HL-60/S4 (cell line): Measurements from ENCODE around the gene KRT86.
"Not testable (repeated sequence)": the region's sequence is repeated elsewhere in the genome, so short reads cannot be mapped to it uniquely, and the experiment has no call there.

Source experiments
- in situ Hi-C: fragments of 300-500 bp; cut with MboI; formaldehyde crosslinking; loops from 2 replicates; pipeline ENCODE4 v1.14.3; 2022; ENCODE audit warnings: low sequenced_read_pairs

KRT86 gene

DNA sequence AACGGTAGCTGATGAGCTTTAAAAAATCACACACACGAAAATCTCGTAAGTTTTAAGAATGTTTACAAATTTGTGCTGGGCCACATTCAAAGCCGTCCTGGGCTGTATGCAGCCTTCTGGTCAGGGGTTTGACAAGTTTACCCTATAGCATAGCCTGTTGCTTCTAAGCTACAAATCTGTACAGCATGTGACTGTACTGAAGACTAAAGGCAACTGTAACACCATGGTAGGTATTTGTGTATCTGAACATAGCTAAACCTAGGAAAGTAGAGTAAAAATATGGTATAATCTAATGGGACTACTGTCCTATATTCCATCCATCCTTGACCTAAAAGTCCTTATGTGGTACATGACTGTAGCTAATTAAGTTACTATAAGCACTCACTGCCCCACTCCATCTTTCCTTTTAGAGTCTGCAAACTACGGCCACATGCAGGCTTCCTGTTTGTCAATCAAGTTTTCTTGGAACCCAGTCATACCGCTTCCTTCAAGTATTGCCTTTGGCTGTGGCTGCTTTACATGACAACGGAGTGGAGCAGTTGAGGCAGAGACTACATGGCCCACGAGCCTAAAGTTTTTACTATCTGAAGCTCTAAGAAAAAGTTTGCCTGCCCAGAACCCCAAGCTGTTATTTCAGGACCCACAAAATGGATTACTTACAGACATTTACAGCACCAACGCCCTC, 22.9 kb upstream of the KRT86 start:
- in situ Hi-C loops, result no loop called here

DNA sequence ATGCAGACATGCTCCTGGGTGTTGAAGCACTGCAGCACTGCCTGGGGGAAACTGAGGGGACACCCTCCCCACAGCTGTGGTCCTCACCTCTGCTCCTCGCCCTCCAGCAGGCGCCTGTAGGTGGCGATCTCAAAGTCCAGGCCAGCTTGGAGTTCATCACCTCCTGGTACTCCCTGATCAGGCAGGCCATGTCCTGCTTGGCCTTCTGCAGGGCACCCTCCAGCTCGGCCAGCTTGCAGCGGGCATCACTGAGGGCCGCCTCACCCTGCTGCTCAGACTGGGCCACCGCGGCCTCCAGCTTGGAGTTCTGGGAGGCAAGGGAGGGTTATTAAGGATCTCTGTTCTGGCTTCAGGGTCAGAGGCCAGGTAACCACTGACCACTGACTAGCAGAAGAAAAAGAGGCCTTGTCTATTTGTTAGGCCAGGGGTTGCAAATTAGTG, 22.2 kb upstream of the KRT86 start:
- in situ Hi-C loops, result not testable (repeated sequence)

DNA sequence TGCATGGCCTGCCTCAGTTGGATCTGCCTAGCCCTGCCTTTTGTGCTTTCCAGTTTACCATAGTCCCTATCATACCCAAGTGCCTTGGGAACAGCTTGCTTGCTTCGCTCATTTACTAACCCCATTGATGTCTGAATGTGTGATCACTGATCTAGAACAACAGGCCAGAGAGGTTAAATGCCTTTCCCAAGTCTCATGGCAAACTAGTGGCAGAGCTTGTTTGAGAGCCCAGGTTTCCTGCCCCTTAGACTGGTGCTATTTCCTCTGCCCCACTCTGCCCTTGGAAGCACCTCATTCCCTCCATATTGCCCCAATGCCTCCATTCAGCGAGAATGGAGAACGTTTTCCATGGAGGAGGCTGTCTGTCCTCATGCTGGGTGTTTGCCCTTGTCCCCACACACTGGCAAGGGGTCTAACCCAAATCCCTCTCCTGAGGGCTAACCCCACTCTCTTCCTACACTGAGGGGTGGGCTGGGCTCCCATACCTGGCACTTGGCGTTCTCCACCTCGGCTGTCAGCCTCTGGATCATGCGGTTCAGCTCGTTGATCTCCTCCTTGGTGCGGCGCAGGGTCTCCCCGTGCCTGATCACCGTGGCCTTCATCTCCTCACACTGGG, 21.6 kb upstream of the KRT86 start:
- in situ Hi-C loops, result no loop called here

DNA sequence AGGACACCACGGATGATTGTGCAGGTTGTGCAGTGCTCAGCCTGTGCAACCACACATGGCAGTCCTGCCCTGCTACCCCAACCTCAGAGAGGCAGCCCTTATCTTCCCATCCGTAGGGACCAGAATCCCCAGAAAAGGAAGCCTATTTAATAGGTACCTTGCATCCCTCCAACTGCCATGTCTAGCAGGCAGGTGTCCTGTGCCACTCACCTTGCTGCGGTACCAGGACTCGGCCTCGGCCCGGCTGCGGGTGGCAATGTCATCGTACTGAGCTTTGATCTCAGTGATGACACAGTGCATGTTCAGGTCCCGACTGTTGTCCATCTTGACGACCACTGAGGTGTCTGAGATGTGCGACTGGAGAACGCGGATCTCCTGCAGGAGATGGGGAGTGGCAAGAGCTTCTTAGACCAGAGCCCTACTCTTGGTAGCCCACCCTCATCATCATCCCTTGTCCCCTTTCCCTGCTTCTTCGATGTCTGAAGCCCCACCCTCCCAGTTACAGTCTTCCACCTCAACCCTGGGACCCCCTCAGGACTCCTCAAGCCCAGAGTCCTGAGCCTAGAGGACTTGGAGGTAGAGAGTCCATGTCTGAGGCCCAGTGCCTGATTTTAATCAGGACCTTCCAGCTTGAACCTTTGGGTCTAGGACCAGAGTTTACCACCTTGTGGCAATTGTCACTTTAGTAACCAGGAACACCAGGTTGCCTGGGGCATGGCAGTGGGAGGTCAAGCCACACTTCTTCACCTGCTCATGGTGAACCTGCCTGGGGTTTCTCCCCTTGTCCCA, 20.9 kb upstream of the KRT86 start:
- in situ Hi-C loops, result no loop called here

DNA sequence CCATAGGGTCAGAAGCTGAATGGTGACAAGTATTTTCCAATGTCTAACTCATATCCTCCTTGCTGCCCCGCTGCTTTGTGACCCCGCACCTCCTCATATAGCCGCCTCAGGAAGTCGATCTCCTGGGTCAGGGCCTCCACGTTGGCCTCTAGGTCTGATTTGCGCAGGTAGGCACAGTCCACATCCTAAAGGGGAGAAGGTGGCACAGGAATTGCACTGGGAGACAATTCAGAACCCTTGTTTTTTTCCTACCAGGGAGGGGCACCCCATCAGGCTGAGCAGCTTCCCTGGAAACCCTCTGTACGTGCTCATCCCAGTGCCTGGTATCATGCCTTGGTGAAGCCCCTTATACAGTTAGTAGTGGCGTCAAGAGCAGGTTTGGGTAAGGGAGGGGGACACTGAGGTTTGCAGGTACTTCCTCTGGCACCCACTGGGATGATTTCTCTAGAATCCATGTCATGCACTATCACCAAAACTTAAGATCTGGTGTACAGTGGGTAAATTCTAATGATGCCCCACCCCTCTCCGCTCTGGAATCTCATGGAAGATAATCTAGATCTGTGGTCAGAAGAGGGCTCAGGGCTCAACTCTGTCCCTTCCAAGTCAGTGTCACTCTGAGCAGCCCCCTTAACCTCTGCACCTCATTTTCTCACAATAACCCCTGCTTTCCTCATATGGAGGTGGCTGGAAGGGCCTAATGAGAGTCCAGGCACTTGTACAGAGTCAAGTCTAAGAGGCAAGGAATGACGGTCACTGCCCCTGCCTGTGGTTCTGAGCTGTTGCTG, 20.1 kb upstream of the KRT86 start:
- in situ Hi-C loops, result no loop called here

DNA sequence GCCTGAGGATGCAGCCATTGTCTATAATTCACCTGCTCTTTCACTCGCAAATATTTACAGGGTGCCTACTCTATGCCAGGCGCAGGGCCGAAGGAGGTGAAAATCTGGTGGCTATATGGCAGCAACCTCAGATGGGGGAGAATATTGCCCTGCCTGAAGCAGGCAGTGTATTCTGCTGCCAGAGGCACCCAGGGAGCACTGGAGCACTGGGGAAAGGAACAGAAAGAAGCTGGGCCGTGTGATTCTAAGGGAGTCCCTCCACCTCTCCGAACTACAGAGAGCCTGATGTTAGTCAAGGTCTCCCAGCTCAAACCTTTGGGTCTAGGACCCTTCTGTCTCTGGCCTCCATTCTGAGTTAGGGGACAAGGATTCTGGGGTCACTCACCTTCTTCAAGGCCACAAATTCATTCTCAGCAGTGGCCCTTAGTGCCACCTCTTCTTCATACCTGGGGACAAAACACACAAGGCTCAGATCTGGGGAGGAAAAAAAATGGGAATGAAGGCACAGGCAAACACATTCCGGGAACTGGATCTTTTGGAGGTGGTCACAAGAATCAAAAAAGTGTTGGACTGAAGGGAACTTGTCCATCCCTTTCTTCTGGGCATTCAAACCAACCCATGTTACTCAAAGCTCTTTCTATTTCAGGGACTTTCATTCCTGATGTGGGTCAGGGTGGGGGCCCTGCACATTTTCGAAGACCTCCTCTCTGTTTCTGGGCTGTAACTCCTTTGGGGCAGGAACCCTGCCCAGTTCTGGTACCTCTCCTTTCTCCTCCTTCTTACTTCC, 19.3 kb upstream of the KRT86 start:
- in situ Hi-C loops, result no loop called here

DNA sequence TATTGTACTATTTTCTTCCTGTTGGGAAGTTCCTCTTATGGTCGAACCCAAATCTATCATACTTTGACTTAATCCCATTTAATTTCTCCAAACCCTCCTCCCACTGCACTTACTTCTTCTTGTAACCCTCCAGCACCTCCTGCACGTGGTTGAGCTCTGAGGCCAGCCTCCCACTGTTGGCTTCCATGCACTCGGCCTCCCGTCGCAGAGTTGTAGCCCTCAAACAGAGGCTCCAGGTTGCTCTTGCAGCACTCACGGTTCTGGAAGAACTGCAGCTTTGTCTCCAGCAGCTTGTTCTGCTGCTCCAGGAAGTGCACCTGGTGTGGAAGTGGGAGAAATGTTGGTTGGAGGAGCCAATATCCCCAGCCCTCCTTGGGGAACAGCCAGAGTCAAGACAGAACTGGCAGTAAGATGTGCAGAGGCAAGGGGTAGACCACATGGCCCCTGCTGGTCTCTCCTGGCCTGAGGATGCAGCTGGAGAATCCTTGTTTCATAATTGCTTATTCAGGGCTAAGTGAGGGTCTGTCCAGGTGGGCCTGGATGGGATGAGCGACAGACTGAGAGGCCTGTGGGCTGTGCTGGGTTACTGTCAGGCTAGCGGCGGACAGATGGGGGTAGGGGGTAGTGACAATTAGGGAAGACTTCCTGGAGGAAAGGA, 18.4 kb upstream of the KRT86 start:
- in situ Hi-C loops, result no loop called here

DNA sequence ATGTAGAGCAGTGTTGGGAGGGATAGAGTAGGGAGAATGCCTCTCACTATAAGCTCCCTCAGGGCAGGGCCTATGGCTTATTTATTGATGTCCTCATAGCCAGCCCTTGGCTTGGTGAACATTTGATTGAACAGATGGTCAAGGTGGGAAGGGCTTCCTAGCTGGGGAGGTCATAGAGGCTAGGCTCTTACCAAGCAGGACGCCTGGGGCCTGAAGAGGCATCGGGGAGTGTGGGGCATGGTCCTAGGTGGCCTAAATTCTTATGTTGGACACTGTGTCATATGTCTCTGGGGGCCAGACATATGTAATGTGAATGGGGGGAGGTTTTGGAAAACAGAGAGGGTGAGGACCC, 17.9 kb upstream of the KRT86 start:
- in situ Hi-C loops, result no loop called here

DNA sequence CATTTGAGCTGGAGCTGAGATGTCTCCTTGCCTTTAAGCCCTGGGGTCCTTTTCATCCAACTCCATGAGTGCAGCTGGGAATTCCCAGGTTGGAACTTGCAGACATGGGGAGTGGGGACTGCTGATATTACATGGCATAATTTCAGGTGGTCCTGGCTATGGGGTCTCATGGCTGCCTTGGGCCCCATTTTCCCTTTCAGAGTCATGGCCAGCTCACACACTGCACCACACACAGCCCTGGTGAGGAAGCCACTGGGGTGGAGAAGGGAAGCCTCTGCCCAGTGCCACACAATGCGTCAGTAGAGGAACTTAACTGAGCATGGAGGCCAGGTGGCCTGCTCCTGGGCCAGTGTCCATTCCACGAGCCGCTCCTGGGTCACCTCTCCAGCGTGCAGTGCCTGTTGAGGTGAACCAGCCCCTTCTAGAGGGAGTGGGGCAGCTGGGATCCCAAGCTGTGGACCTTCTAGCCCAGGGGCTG, 17.3 kb upstream of the KRT86 start:
- in situ Hi-C loops, result no loop called here

DNA sequence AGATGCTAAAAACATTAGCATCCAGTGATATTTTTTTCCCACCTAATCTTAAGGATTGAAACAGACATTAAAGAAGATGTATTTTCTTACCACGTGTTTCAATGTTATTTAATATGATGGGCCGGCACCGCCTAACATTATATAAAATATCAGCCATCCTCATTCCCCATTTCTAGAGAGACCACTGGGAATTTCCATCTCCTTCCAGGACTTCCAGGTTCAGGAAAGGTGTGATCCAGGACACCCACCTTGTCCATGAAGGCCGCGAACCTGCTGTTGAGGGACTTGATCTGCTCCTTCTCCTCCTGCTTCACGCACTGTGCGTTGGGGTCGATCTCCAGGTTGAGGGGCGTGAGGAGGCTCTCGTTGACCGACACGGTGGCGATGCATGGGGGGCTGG, 16.5 kb upstream of the KRT86 start:
- in situ Hi-C loops, result not testable (repeated sequence)

DNA sequence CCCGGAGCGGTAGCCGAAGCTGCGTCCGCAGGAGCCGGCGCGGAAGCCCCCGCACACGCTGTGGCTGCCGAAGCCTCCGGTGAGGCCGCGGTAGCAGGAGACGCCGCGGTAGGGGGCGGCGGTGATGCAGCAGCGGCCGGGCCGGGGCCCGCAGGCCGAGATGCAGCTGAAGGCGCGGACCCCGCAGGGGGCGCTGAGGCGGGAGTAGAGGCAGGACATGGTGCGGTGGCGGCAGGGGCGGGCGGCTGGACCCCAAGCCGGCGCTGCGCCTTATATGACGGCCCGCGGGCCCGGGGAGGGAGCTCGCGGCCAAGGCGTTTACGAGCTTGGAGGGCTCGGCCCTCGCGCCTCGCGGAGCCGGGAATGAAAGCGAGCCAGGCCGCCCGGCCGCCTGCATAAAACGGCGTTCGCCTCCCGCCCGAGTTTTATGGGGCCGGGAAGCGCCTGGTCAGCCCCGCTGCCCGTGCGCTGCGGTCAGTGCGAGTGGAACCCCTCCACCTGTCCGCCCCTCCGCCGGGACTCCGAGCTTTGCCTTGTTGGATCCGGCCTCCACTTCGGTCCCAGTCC, 16.0 kb upstream of the KRT86 start:
- in situ Hi-C loops, result no loop called here

DNA sequence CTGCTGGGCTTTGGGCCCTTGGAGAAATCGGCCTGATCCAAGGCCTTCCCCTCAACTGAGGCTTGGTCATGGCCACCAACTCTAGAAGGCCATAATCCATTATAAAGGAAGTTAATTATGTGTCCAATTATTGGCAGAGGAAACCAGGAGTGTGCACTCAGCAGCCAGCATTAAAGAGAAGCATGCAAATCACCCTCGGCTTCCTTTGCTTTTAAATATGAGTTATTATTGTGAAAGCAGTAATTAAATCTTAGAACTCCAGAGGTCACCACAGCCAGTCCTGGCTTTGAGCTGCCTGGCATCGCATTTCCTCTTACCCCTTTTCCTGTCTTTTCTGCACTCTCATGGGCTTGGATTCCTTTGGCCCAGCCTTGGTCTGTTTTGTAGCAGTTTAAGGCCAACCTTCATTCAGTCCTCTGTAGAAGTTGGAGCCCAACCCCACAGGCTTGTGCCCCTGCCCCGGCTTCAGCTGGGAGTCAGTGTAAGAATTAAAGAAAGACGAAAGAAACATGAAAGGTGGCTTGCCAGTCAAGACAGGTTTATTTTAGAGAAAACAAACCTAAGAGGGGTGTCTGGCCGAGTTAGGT, 14.7 kb upstream of the KRT86 start:
- in situ Hi-C loops, result no loop called here

DNA sequence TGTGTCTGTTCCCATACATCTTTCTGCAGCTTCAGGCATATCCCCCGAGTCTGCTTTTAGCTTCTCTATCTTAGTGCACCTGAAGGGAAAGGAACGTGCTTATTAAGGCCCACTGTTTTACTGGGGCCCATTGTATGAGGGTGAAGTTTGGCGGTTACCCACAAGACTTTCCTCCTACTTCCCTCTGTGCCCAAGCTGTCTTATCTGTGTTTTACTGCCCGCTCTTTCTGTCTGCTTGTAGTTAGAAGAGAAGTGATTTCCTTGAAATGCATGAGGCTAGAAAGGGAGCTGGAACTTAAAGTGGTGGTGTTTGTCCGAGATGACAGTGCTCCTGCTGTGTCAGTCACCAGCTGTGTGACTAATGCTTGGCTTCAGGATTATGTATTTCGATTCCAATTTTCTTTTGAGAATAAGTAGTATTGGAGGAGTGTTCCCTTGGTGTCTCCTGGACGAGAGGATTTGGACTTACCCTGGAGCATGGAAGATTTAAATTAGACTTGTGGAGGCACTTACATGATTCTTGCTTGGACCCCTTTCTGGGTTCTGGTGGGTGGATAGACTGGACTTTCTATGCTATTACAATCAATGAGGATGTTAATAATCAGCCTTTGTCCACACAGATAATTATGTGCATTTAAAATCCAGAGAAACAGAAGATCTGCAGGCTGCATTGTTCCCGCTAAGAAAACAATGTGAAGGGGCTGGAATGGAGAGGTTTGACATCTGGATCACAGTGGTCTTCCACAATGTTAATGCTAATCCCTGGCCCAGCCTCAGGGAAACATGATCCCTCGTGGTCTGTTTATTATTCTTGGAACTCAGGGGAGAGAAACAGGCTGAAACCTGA, 13.9 kb upstream of the KRT86 start:
- in situ Hi-C loops, result no loop called here

DNA sequence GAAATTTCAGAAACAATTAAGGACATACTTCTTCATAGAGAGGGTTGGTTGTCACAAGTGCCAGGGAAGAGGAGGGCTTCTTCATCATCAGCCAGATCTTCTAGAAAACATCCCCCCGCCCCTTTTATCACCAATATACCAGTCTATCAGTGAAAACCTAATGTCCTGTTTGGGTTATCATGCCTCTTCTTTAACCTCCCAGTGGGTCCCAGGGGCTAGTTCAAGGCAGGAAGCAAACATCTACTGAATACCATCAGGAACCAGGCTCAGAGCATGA, 13.3 kb upstream of the KRT86 start:
- in situ Hi-C loops, result no loop called here

DNA sequence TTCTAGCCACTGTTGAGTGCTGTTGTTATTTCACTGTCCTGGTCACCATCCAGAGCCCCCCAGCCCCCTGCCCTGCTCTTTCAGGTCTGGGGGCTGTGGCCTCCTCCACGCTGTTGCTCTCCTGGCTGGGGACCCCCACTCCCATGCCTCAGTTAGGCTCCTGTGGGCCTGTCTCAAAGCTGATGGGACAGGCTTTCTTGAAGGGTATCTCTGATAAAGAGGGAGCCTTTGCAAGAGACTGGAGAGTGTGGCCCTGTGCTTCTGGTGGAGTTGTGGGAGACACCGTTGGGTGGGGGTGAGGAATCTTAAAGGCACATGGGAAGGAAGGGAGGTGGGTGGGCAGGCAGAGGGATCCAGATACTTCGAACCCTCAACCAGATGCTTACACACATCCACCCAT, 12.2 kb upstream of the KRT86 start:
- in situ Hi-C loops, result no loop called here

DNA sequence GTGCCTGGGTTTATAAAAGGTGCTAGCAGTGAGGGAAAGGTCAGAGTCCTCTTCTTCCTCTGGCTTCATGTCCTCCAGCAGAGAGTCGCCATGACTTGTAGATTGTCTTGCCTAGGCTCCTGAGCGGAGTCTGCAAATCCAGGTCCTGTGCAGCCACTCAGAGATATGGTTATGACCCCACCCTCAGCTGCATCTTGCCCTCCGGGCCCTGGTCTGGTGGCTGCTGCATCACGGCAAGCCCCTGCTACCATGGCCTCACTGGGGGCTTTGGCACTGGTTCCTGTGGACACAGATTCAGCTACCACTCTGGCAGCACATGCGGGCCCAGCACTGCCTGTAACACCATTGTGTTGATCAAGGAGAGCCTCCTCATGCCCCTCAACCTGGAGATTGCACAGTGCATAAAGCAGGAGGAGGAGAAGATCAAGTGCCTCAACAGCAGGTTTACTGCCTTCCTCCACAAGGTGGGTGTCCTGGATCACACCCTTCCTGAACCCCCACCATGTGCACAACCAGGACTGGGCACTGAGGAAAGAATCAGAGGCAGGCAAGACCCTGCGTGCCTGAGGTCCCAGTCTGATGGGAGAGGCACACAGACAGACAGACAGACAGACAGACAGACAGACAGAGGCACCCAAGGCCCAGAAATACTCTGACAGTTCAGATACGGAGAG, 10.5 kb upstream of the KRT86 start:
- in situ Hi-C loops, result no loop called here

DNA sequence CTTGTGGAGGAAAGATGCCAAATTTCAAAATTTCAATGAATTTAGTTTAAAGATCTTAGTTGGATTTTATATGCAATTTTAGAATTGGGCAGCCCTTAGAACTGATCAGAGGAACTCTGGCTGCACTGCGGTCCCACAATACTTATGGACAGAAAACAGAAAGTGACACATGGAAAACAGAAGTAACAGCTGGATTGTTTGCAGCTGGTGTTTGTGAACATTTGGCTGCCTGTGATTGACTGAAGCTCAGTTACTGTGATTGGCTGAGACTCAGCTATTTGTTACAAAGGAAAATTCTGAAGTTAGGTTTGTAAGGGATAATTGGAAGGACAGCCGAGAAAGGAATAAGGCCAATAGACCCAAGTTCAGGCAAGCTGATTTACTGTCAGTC, 10.0 kb upstream of the KRT86 start:
- in situ Hi-C loops, result no loop called here

DNA sequence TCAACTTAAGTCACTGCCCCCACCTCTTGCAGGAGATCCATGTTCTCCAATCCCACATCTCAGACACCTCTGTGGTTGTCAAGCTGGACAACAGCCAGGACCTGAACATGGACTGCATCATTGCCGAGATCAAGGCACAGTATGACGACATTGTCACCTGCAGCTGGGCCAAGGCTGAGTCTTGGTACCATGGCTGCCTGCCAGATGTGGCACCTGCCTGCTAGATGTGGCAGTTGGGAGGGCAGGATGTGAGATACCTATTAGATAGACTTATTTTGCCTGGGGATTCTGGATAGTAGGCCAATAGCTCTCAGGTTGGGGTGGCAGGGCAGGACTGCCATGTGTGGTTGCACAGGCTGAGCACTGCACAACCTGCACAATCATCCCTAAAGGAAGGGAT, 7.9 kb upstream of the KRT86 start:
- in situ Hi-C loops, result no loop called here
